NCI-H226 (cell line): ENCODE results near the gene TNIK.

ENCODE experiments used
- DNase-seq: peaks from one replicate; pipeline ENCODE4 v3.0.0-alpha.2; 2015

The TNIK gene

GRCh38 chr3:171459942-171460724 is at the start of gene TNIK:
Gene TNIK, minus strand, starts transcription at chr3:171460405. Its CDS starts 342 bp downstream, at chr3:171460063.
- DNase-seq, result peak; percentile 92

- no peak for DNase-seq
These were observed 48.5 kb upstream of the TNIK start for GRCh38 chr3:171508676-171509075.

GRCh38 chr3:171508206-171508605 is 48.0 kb upstream of the TNIK start:
- no peak for DNase-seq

GRCh38 chr3:171506743-171507319 is 46.6 kb upstream of the TNIK start:
- DNase-seq, result peak; percentile 35

- DNase-seq, result no peak
These were observed 45.7 kb upstream of the TNIK start for GRCh38 chr3:171505822-171506333.

GRCh38 chr3:171504376-171504775 is 44.2 kb upstream of the TNIK start:
- no peak for DNase-seq

- no peak for DNase-seq
These were observed 43.6 kb upstream of the TNIK start for GRCh38 chr3:171503817-171504216.

GRCh38 chr3:171498921-171499320 is 38.7 kb upstream of the TNIK start:
- DNase-seq, result no peak

- no peak for DNase-seq
These were observed 37.3 kb upstream of the TNIK start for GRCh38 chr3:171497468-171497867.

GRCh38 chr3:171495413-171495812 is 35.2 kb upstream of the TNIK start:
- no peak for DNase-seq

- DNase-seq, result no peak
These were observed 34.4 kb upstream of the TNIK start for GRCh38 chr3:171494457-171495109.

GRCh38 chr3:171491361-171491760 is 31.2 kb upstream of the TNIK start:
- DNase-seq, result no peak

- DNase-seq, result no peak
These were observed 30.7 kb upstream of the TNIK start for GRCh38 chr3:171490901-171491300.

- no peak for DNase-seq
These were observed 29.1 kb upstream of the TNIK start for GRCh38 chr3:171489348-171489747.

- DNase-seq, result no peak
These were observed 28.3 kb upstream of the TNIK start for GRCh38 chr3:171488479-171488878.

- DNase-seq, result no peak
These were observed 27.2 kb upstream of the TNIK start for GRCh38 chr3:171487382-171487781.

- no peak for DNase-seq
These were observed 25.1 kb upstream of the TNIK start for GRCh38 chr3:171485338-171485737.

GRCh38 chr3:171481011-171481410 is 20.8 kb upstream of the TNIK start:
- peak; percentile 13 for DNase-seq

GRCh38 chr3:171480526-171480925 is 20.3 kb upstream of the TNIK start:
- DNase-seq, result peak; percentile 14

- DNase-seq, result no peak
These were observed 16.4 kb upstream of the TNIK start for GRCh38 chr3:171476532-171477102.

- DNase-seq, result no peak
These were observed 12.3 kb upstream of the TNIK start for GRCh38 chr3:171472552-171472951.

GRCh38 chr3:171470714-171471227 is 10.6 kb upstream of the TNIK start:
- peak; percentile 46 for DNase-seq

- no peak for DNase-seq
These were observed 9.2 kb upstream of the TNIK start for GRCh38 chr3:171469376-171469775.
